SU-DHL-6 (cell line): Measurements from ENCODE around the gene FAM227A.

ENCODE experiments used
- H2AFZ ChIP-seq: fragments of 200-600 bp; sonication (generic); 2 replicates; pipeline ENCODE4 v1.6.1; 2014; ENCODE audit warnings: low read depth, mild to moderate bottlenecking, moderate library complexity, mixed read lengths, antibody characterized with exemption, low read length; ENCODE audit not compliant: severe bottlenecking
- H3F3A ChIP-seq: fragments of 200-600 bp; shearing (Covaris generic); 2 replicates; pipeline ENCODE4 v1.6.0; 2016; ENCODE audit warnings: antibody characterized with exemption, mild to moderate bottlenecking; ENCODE audit not compliant: insufficient read depth
- H3K27ac ChIP-seq: fragments of 200-600 bp; sonication (generic); 2 replicates; pipeline ENCODE4 v1.5.1; 2016; ENCODE audit warnings: low read depth, mild to moderate bottlenecking, low read length, moderate library complexity, mixed read lengths
- H3K27me3 ChIP-seq: fragments of 200-600 bp; sonication (generic), shearing (Covaris generic); 2 replicates; pipeline ENCODE4 v1.6.0; 2014; ENCODE audit warnings: mild to moderate bottlenecking, low read length
- H3K36me3 ChIP-seq: fragments of 200-600 bp; sonication (generic); 2 replicates; pipeline ENCODE4 v1.6.1; 2014; ENCODE audit warnings: mild to moderate bottlenecking, low read length, mixed read lengths
- H3K4me2 ChIP-seq: fragments of 300-600, 200-600 bp; shearing (Covaris generic), sonication (generic); 2 replicates; pipeline ENCODE4 v1.6.0; 2014; ENCODE audit warnings: low read length, low read depth, mild to moderate bottlenecking; ENCODE audit not compliant: poor library complexity, severe bottlenecking
- H3K4me3 ChIP-seq: fragments of 200-600 bp; sonication (generic); 2 replicates; pipeline ENCODE4 v1.5.1; 2014; ENCODE audit warnings: antibody characterized with exemption, low read length, mild to moderate bottlenecking, mixed read lengths; ENCODE audit not compliant: insufficient read depth, poor library complexity, severe bottlenecking
- H3K79me2 ChIP-seq: fragments of 200-600 bp; sonication (generic); 2 replicates; pipeline ENCODE4 v1.6.1; 2014; ENCODE audit warnings: mild to moderate bottlenecking, low read length, moderate library complexity; ENCODE audit not compliant: insufficient read depth
- H3K9ac ChIP-seq: fragments of 200-600 bp; sonication (generic); 2 replicates; pipeline ENCODE4 v1.7.0; 2014; ENCODE audit warnings: mild to moderate bottlenecking, low read length
- H3K9me2 ChIP-seq: fragments of 200-600 bp; sonication (generic); replicated peaks from 2 replicates; pipeline ENCODE4 v1.6.1; 2014; ENCODE audit warnings: low read length; ENCODE audit not compliant: insufficient read depth
- H3K9me3 ChIP-seq: fragments of 200-600 bp; sonication (generic); 2 replicates; pipeline ENCODE4 v1.6.1; 2014; ENCODE audit warnings: low read length, mixed read lengths; ENCODE audit not compliant: insufficient read depth
- H4K20me1 ChIP-seq: fragments of 200-600 bp; sonication (generic); 2 replicates; pipeline ENCODE4 v1.6.1; 2014; ENCODE audit warnings: low read depth, mild to moderate bottlenecking, antibody characterized with exemption, low read length, moderate library complexity, mixed read lengths
- CTCF ChIP-seq: fragments of 200-600 bp; sonication (generic); IDR thresholded peaks from one replicate; pipeline ENCODE4 v1.5.1; 2017; ENCODE audit warnings: antibody characterized with exemption, mild to moderate bottlenecking, low read length, moderate library complexity; ENCODE audit not compliant: insufficient read depth, poor library complexity, severe bottlenecking
- EZH2phosphoT487 ChIP-seq: fragments of 200-600 bp; sonication (generic), shearing (Covaris generic); conservative IDR thresholded peaks from 2 replicates; pipeline ENCODE4 v1.6.1; 2018; ENCODE audit warnings: mild to moderate bottlenecking, antibody characterized with exemption, low read length, moderate library complexity, mixed read lengths

Gene FAM227A

GRCh38 chr22:38657045-38657909 lies 1.1 kb upstream of the FAM227A start:
- TF ChIP-seq EZH2phosphoT487, result no peak
- Histone ChIP-seq H4K20me1 (no peaks in the 10 kb centered on the region), H2AFZ (peak overlapping the region; percentile 98), H3K4me2 (peak overlapping the region; percentile 92), H3K4me3 (peak overlapping the region; percentile 88), H3K27me3 (no peaks in the 10 kb centered on the region), H3K9me3 (no peaks in the 10 kb centered on the region), H3F3A (peaks cover 4% of the 10 kb centered on the region; the same call in 1 of the 2 replicates), H3K9ac (peak overlapping the region; percentile 74), H3K36me3 (no peaks in the 10 kb centered on the region), H3K27ac (0 out of 2 replicates have a peak overlapping the region, but pooled peaks have one; percentile 68), H3K9me2 (no peaks in the 10 kb centered on the region), H3K79me2 (no peaks in the 10 kb centered on the region)

GRCh38 chr22:38655519-38656255 lies 505 bp downstream of the FAM227A start:
- no peak overlapping the region for H3K27ac ChIP-seq
- TF ChIP-seq EZH2phosphoT487, result no peak
- no peak for TF ChIP-seq CTCF

GRCh38 chr22:38653741-38654140 lies 2.5 kb downstream of the FAM227A start:
- no peak overlapping the region for H3K4me2 ChIP-seq
- H3K4me3 ChIP-seq, result no peak overlapping the region
- H3K9ac ChIP-seq, result no peak overlapping the region
- no peaks in the 10 kb centered on the region for H3K79me2 ChIP-seq
- no peaks in the 10 kb centered on the region for H3K36me3 ChIP-seq
- H2AFZ ChIP-seq, result no peak overlapping the region
- no peaks in the 10 kb centered on the region for H3K27me3 ChIP-seq
- H4K20me1 ChIP-seq, result no peaks in the 10 kb centered on the region
- TF ChIP-seq EZH2phosphoT487 (no peak), CTCF (no peak)
- H3K9me2 ChIP-seq, result no peaks in the 10 kb centered on the region
- H3K27ac ChIP-seq, result no peak overlapping the region
- H3K9me3 ChIP-seq, result no peaks in the 10 kb centered on the region
- H3F3A ChIP-seq, result peaks cover 4% of the 10 kb centered on the region; the same call in 1 of the 2 replicates

More at GRCh38 chr22:38655519-38656255, 505 bp downstream of the FAM227A start:
- Histone ChIP-seq H4K20me1 (no peaks in the 10 kb centered on the region), H3K9ac (peak overlapping the region; percentile 74), H3K4me3 (peak overlapping the region; percentile 88), H3K79me2 (no peaks in the 10 kb centered on the region), H3K9me3 (no peaks in the 10 kb centered on the region), H3F3A (peaks cover 4% of the 10 kb centered on the region; the same call in 1 of the 2 replicates), H3K36me3 (no peaks in the 10 kb centered on the region), H3K4me2 (peak overlapping the region; percentile 92), H3K9me2 (no peaks in the 10 kb centered on the region), H2AFZ (peak overlapping the region; percentile 98), H3K27me3 (no peaks in the 10 kb centered on the region)
